ENCODE data around the gene CTH.
"Not testable (repeated sequence)": the region's sequence is repeated elsewhere in the genome, so short reads cannot be mapped to it uniquely, and the experiment has no call there.

DNA sequence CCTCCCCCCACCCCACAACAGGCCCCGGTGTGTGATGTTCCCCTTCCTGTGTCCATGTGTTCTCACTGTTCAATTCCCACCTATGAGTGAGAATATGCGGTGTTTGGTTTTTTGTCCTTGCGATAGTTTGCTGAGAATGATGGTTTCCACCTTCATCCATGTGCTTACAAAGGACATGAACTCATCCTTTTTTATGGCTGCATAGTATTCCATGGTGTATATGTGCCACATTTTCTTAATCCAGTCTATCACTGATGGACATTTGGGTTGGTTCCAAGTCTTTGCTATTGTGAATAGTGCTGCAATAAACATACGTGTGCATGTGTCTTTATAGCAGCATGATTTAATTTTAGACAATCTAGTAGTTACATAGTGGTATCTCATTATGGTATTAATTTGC lies 66.8 kb downstream of the CTH start:
- TF ChIP-seq, protein P1, sequence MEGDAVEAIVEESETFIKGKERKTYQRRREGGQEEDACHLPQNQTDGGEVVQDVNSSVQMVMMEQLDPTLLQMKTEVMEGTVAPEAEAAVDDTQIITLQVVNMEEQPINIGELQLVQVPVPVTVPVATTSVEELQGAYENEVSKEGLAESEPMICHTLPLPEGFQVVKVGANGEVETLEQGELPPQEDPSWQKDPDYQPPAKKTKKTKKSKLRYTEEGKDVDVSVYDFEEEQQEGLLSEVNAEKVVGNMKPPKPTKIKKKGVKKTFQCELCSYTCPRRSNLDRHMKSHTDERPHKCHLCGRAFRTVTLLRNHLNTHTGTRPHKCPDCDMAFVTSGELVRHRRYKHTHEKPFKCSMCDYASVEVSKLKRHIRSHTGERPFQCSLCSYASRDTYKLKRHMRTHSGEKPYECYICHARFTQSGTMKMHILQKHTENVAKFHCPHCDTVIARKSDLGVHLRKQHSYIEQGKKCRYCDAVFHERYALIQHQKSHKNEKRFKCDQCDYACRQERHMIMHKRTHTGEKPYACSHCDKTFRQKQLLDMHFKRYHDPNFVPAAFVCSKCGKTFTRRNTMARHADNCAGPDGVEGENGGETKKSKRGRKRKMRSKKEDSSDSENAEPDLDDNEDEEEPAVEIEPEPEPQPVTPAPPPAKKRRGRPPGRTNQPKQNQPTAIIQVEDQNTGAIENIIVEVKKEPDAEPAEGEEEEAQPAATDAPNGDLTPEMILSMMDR (IDR thresholded peaks at IDR 0.05 in 2 of 3, conservative IDR thresholded peaks at IDR 0.05 in 1 of 3; ENCODE audit: borderline replicate concordance in 1 of 3, insufficient read depth in 1 of 3, low read depth in 2 of 3, low read length in 2 of 3) = not testable (repeated sequence)
- not testable (repeated sequence) for TF ChIP-seq POLR2A (IDR thresholded peaks at IDR 0.05; ENCODE audit: borderline replicate concordance, extremely low read depth, insufficient read depth, insufficient read length); ELF1 (IDR thresholded peaks at IDR 0.05; ENCODE audit: borderline replicate concordance, low read depth); POLR2AphosphoS5 (IDR thresholded peaks at IDR 0.05; ENCODE audit: low read depth, low read length); ATF3 (IDR thresholded peaks at IDR 0.05); EGR1 (IDR thresholded peaks at IDR 0.05; ENCODE audit: low read depth); TCF7L2 (IDR thresholded peaks at IDR 0.05; ENCODE audit: borderline replicate concordance, extremely low read depth, insufficient read depth, insufficient read length)
